ENCODE data around the gene UGT2B15. TPM values are rescaled to one million over a fixed set of nuclear protein-coding genes. Genes with fewer than 3 reads are reported as not detected.

Gene UGT2B15
- total RNA-seq, 4 donors from 2014 or later, result 0.32 TPM; not detected in 3

- H3K36me3 ChIP-seq, result no peaks in the 10 kb centered on the region
- no peak overlapping the region for H3K27ac ChIP-seq
- no peak for DNase-seq (ENCODE audit: low spot score in 2 of 2)
These were observed 53.3 kb downstream of the UGT2B15 start for GRCh38 chr4:68617003-68617698.

DNA sequence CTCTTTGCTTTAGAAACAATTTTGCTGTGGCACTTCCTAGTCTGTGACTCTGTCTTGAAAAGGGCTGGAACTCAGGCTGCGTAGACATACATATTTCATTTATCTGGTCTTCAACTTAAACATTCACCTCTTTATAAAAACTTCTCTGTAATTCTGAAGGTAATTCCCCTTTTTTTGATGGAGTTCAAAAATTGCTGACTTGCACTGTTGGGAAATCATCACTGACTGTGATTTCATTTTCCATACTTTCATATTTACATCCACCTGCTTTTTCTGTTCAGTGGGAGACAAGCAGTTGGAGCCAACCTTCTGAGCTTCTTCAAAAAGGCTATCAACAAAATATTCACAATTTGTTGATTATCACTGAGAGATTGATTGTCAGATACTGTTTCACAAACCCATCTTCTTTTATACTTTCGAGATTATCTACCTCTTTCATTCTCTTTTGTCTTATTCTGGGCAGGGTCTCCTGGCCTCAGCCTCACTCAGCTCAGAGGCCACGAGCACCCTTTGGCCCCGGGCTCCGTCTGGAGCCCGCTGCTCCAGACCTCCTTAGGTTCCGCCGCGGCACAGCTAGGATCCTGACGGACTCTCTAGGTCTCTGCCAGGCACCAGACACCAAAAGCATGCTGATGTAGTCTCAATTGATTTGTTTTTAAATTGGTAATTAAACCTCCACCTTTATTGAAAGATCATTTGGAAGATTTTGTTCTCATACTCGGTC lies 54.6 kb downstream of the UGT2B15 start:
- no CpG with 5 or more reads among the region's 11 CpGs for WGBS
- TF ChIP-seq POLR2A (IDR thresholded peaks at IDR 0.05), result no peak
- no peak for TF ChIP-seq POLR2AphosphoS5 (IDR thresholded peaks at IDR 0.05)
- no peak for TF ChIP-seq EP300 (IDR thresholded peaks at IDR 0.05)
- TF ChIP-seq CTCF (IDR thresholded peaks at IDR 0.05), result no peak
- no peak for DNase-seq (ENCODE audit: low spot score in 2 of 2)
- Histone ChIP-seq H3K36me3 (no peaks in the 10 kb centered on the region), H3K4me1 (no peaks in the 10 kb centered on the region), H3K4me3 (no peak overlapping the region), H3K27me3 (no peaks in the 10 kb centered on the region), H3K27ac (no peak overlapping the region), H3K9me3 (no peaks in the 10 kb centered on the region)

More at GRCh38 chr4:68617003-68617698, 53.3 kb downstream of the UGT2B15 start:
- no peak for TF ChIP-seq CTCF (IDR thresholded peaks at IDR 0.05)
- TF ChIP-seq POLR2AphosphoS5 (IDR thresholded peaks at IDR 0.05), result no peak
- TF ChIP-seq EP300 (IDR thresholded peaks at IDR 0.05), result no peak
- no peak for TF ChIP-seq POLR2A (IDR thresholded peaks at IDR 0.05)
- no peaks in the 10 kb centered on the region for H3K27me3 ChIP-seq
- no peak overlapping the region for H3K4me3 ChIP-seq
- no peaks in the 10 kb centered on the region for H3K4me1 ChIP-seq
- no peaks in the 10 kb centered on the region for H3K9me3 ChIP-seq

DNA sequence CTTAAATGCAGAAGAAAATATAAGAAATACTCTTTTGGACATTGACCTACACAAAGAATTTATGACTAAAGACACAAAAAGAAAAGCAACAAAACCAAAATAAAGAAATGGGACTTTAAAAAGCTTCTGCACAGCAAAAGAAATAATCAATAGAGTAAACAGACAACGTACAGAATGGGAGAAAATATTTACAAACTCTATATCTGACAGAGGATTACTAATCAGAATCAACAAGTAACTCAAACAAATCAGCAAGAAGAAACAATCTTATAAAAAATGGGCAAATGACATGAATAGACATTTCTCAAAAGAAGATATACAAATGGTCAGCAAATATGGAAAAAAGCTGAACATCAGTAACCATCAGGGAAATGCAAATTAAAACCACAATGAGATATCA lies 56.7 kb downstream of the UGT2B15 start:
- Histone ChIP-seq H3K9me3 (no peaks in the 10 kb centered on the region), H3K4me1 (no peaks in the 10 kb centered on the region), H3K27ac (no peak overlapping the region), H3K27me3 (no peaks in the 10 kb centered on the region), H3K4me3 (no peak overlapping the region), H3K36me3 (no peaks in the 10 kb centered on the region)
- WGBS, result no CpG with 5 or more reads among the region's 1 CpG
- no peak for DNase-seq (ENCODE audit: low spot score in 2 of 2)
- TF ChIP-seq POLR2A (IDR thresholded peaks at IDR 0.05) (no peak), POLR2AphosphoS5 (IDR thresholded peaks at IDR 0.05) (no peak), EP300 (IDR thresholded peaks at IDR 0.05) (no peak), CTCF (IDR thresholded peaks at IDR 0.05) (no peak)

- no peaks in the 10 kb centered on the region for H3K4me1 ChIP-seq
- no peak overlapping the region for H3K4me3 ChIP-seq
- no peaks in the 10 kb centered on the region for H3K36me3 ChIP-seq
- H3K27ac ChIP-seq, result no peak overlapping the region
- no peaks in the 10 kb centered on the region for H3K9me3 ChIP-seq
- TF ChIP-seq POLR2AphosphoS5 (IDR thresholded peaks at IDR 0.05) (no peak), POLR2A (IDR thresholded peaks at IDR 0.05) (no peak), CTCF (IDR thresholded peaks at IDR 0.05) (no peak), EP300 (IDR thresholded peaks at IDR 0.05) (no peak)
- WGBS, result no CpG with 5 or more reads among the region's 1 CpG
- no peak for DNase-seq (ENCODE audit: low spot score in 2 of 2)
- H3K27me3 ChIP-seq, result no peaks in the 10 kb centered on the region
These were observed 64.2 kb downstream of the UGT2B15 start for GRCh38 chr4:68606240-68606639.

DNA sequence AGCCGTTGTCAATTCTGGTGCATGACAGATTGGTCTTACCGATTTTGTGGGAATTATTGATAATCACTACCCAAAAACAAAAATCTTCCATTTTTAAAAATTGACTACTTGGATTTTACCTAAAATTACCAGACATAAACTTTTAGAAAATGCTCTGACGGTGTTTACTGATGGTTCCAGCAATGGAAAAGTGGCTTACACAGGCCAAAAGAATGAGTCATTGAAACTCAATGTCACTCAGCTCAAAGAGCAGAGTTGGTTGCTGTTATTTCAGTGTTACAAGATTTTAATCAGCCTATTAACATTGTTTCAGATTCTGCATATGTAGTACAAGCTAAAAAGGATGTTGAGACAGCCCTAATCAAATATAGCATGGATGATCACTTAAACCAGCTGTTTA lies 71.3 kb downstream of the UGT2B15 start:
- Histone ChIP-seq H3K27ac (no peak overlapping the region), H3K36me3 (no peaks in the 10 kb centered on the region), H3K9me3 (no peaks in the 10 kb centered on the region), H3K4me1 (no peaks in the 10 kb centered on the region), H3K4me3 (no peak overlapping the region), H3K27me3 (no peaks in the 10 kb centered on the region)
- no peak for TF ChIP-seq POLR2A (IDR thresholded peaks at IDR 0.05)
- no peak for TF ChIP-seq POLR2AphosphoS5 (IDR thresholded peaks at IDR 0.05)
- no peak for DNase-seq (ENCODE audit: low spot score in 2 of 2)
- WGBS, result no CpG with 5 or more reads among the region's 3 CpGs
